Loucy (cell line): ENCODE measurements around the gene REEP1.

Source experiments
- CTCF ChIP-seq: fragments of 200-600 bp; sonication (generic); conservative IDR thresholded peaks from 2 replicates; pipeline ENCODE4 v1.5.1; 2014; ENCODE audit warnings: mild to moderate bottlenecking, antibody characterized with exemption, low read length
- EZH2phosphoT487 ChIP-seq: fragments of 200-600 bp; IDR thresholded peaks from 2 replicates; pipeline ENCODE4 v1.6.1; 2018; ENCODE audit warnings: antibody characterized with exemption, mild to moderate bottlenecking, moderate library complexity, borderline replicate concordance

GRCh38 chr2:86358957-86359356 lies 21.5 kb upstream of the REEP1 start:
- no peak for TF ChIP-seq CTCF
- no peak for TF ChIP-seq EZH2phosphoT487
